B cell (primary cell): ENCODE measurements around the gene KCNJ1. TPM values are rescaled to one million over a fixed set of nuclear protein-coding genes. Genes with fewer than 3 reads are reported as not detected.

Experiments used
- ATAC-seq: fragments of 200-7000 bp; cut with Tn5 transposase; one replicate; pipeline ENCODE4 v1.10.0; 2021; ENCODE audit warnings: low read depth, mild to moderate bottlenecking, moderate number of reproducible peaks, moderate library complexity
- CTCF ChIA-PET: fragments of 350-600 bp; sonication (Branson Sonifier 250); formaldehyde crosslinking; loops from one replicate; lab custom pipeline; 2021; ENCODE audit warnings: antibody characterized with exemption, inconsistent platforms; lab: Charles Lee
- POLR2A ChIA-PET: fragments of 350-600 bp; sonication (Branson Sonifier 250); formaldehyde crosslinking; loops from one replicate; lab custom pipeline; 2021; ENCODE audit warnings: antibody characterized with exemption; lab: Charles Lee
- DNase-seq: peaks from one replicate; pipeline ENCODE4 v3.0.0; 2013
- H2AFZ ChIP-seq: 2 replicates; pipeline ENCODE4 v1.6.1; 2012; ENCODE audit warnings: mild to moderate bottlenecking, low read depth, low read length; ENCODE audit not compliant: insufficient read depth, poor library complexity, severe bottlenecking
- H3K27ac ChIP-seq, 2 donors: 1 replicate in 1 of 2; 2 replicates in 1 of 2; pipeline ENCODE4 v1.5.1; 2012 to 2013; ENCODE audit warnings: low read length in 2 of 2, mild to moderate bottlenecking in 2 of 2, moderate library complexity in 1 of 2
- H3K27me3 ChIP-seq, 4 experiments: fragments of 200-600 bp in 1 of 4; sonication (generic) in 1 of 4; replicated peaks in 1 of 4; 1 replicate in 2 of 4; 2 replicates in 2 of 4; pipeline versions ENCODE4 v1.6.1 to v1.7.0; 2013 to 2016; ENCODE audit warnings: low read length in 3 of 4, mild to moderate bottlenecking in 2 of 4, mixed read lengths in 1 of 4, moderate library complexity in 1 of 4; ENCODE audit not compliant: insufficient read depth in 4 of 4, control insufficient read depth in 3 of 4; ENCODE audit errors: control extremely low read depth in 1 of 4
- H3K36me3 ChIP-seq, 2 experiments: replicated peaks in 1 of 2; 1 replicate in 1 of 2; 2 replicates in 1 of 2; pipeline versions ENCODE4 v1.6.1 to v1.7.1; 2013; ENCODE audit warnings: low read length in 1 of 2; ENCODE audit not compliant: insufficient read depth in 2 of 2, control insufficient read depth in 1 of 2; ENCODE audit errors: control extremely low read depth in 1 of 2, extremely low read depth in 1 of 2
- H3K4me1 ChIP-seq, 2 donors: fragments of 200-600 bp in 1 of 2; sonication (generic) in 1 of 2; 1 replicate in 1 of 2; 2 replicates in 1 of 2; pipeline versions ENCODE4 v1.5.1 to v1.6.1; 2013 to 2017; ENCODE audit warnings: low read length in 2 of 2; ENCODE audit not compliant: control insufficient read depth in 2 of 2, insufficient read depth in 2 of 2
- H3K4me2 ChIP-seq: replicated peaks from 2 replicates; pipeline ENCODE3; 2012; ENCODE audit warnings: mild to moderate bottlenecking, low read depth, low read length; ENCODE audit not compliant: poor library complexity, severe bottlenecking
- H3K4me3 ChIP-seq, 5 experiments: fragments of 200-600 bp in 1 of 5; sonication (generic) in 1 of 5; 1 replicate in 3 of 5; 2 replicates in 2 of 5; pipeline versions ENCODE4 v1.5.1 to v1.7.0; 2011 to 2016; ENCODE audit warnings: low read length in 4 of 5, mild to moderate bottlenecking in 4 of 5, low read depth in 2 of 5, control low read depth in 1 of 5, moderate library complexity in 1 of 5; ENCODE audit not compliant: insufficient read depth in 1 of 5; ENCODE audit errors: control extremely low read depth in 1 of 5, extremely low read depth in 1 of 5
- H3K79me2 ChIP-seq: fragments of 200-600 bp; sonication (generic); one replicate; pipeline ENCODE4 v1.6.0; 2016; ENCODE audit warnings: low read length; ENCODE audit not compliant: control insufficient read depth, insufficient read depth
- H3K9ac ChIP-seq: fragments of 200-600 bp; sonication (generic); 2 replicates; pipeline ENCODE4 v1.6.1; 2017; ENCODE audit warnings: mild to moderate bottlenecking, low read length, moderate library complexity
- H3K9me3 ChIP-seq, 3 donors: one replicate each; pipeline versions ENCODE4 v1.6.1 to v1.7.1; 2013; ENCODE audit warnings: low read length in 2 of 3; ENCODE audit not compliant: control insufficient read depth in 2 of 3, insufficient read depth in 1 of 3; ENCODE audit errors: control extremely low read depth in 1 of 3
- H4K20me1 ChIP-seq: 2 replicates; pipeline ENCODE4 v1.6.0; 2012; ENCODE audit warnings: mild to moderate bottlenecking, low read length; ENCODE audit not compliant: insufficient read depth, control insufficient read depth, poor library complexity, severe bottlenecking
- H3K27ac Mint-ChIP-seq: one replicate; pipeline ENCODE4 v1.8.0; 2021; ENCODE audit warnings: mixed read lengths
- H3K27me3 Mint-ChIP-seq: one replicate; pipeline ENCODE4 v1.8.0; 2021; ENCODE audit warnings: mixed read lengths
- H3K4me1 Mint-ChIP-seq: one replicate; pipeline ENCODE4 v1.8.0; 2021; ENCODE audit warnings: mixed read lengths
- H3K4me3 Mint-ChIP-seq: one replicate; pipeline ENCODE4 v1.8.0; 2021; ENCODE audit warnings: mixed read lengths
- H3K9me3 Mint-ChIP-seq: one replicate; pipeline ENCODE4 v1.8.0; 2022; ENCODE audit warnings: mixed read lengths; ENCODE audit not compliant: insufficient read depth
- EZH2 ChIP-seq: IDR thresholded peaks from 2 replicates; pipeline ENCODE4 v1.6.1; 2012; ENCODE audit warnings: borderline replicate concordance, low read depth, mild to moderate bottlenecking, moderate library complexity, low read length; ENCODE audit not compliant: insufficient read depth, poor library complexity, severe bottlenecking
- WGBS: methylation state at CpG from one replicate; pipeline ENCODE4 v1.1.5; 2013; ENCODE audit warnings: missing lambda C conversion rate; ENCODE audit not compliant: insufficient coverage; 5-methylcytosine and 5-hydroxymethylcytosine counted together
- intact Hi-C: fragments of 100-400 bp; cut with micrococcal nuclease; formaldehyde crosslinking; loops from one replicate; pipeline ENCODE4 v1.10.0; 2022
- polyA plus RNA-seq: library from polyadenylated mRNA; depleted of rRNA; stranded (reverse); fragments of >200 nt; gene quantifications from 2 replicates; pipeline ENCODE4 v1.2.3, GENCODE V29; 2012
- total RNA-seq, 2 donors: library from RNA; stranded (reverse); fragments of 120-200 nt in 1 of 2; gene quantifications; 1 replicate in 1 of 2; 2 replicates in 1 of 2; pipeline versions ENCODE4 v1.2.3 to v1.2.4, GENCODE V29; 2013 to 2022
- TF ChIP-seq, protein P1 (sequence below): fragments of 200-600 bp; IDR thresholded peaks from one replicate; pipeline ENCODE4 v1.8.0; 2022; ENCODE audit warnings: antibody characterized with exemption, mild to moderate bottlenecking

KCNJ1 gene
- total and polyA plus RNA-seq, 2 donors (not counting 1 experiment from before 2014, with no cell fraction given): not detected

DNA sequence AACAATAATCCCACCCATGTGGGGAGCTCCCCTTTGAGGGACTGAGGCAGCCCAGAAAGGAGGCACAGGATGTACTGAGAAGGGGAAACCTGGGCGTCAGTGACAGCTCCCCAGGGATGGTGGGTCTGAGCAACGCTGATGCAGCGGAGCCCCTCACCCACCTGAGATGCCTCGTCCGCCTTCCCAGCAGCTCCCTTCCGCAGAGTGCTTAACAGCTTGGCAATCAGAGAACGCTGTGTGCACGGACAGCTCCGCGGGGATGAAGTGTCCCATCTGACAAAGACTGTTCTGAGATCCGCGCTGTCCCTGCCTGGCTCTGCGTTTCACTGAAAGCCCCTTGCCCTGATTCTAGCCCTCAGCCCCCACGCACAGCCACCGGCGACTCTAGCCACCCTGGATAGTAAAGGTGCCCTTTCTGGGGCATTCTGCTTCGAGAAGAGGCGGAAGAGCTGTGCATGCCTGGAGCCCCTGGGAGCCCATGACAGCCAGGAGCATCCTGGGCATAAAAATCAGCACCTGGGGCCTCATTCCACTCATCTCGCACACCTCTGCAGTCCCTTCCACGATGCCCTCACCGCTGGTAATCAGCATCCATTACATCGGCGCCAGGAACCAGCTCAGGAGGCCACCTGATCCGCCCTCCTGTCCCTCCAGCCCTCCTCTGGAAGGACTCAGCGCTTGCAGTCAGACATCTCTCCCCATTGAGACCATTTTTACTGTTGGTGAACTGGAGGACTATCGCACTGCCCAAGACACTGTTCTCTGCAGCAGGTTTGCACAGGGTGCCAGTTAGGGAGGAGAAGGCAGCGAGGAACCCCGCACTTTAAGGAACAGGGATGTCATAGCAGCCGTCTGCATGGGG, 34.8 kb upstream of the KCNJ1 start:
- Histone ChIP-seq H3K4me3 (no peak overlapping the region), H3K4me1 (peaks cover 21 to 28% of the 10 kb centered on the region in 2 donors), H2AFZ (no peak overlapping the region), H3K36me3 (no peaks in the 10 kb centered on the region), H3K9ac (no peak overlapping the region), H3K27ac (no peak overlapping the region), H3K4me2 (no peak overlapping the region), H3K27me3 (peaks cover 0 to 78% (median 53%) of the 10 kb centered on the region in 4 experiments), H3K79me2 (no peaks in the 10 kb centered on the region), H4K20me1 (no peaks in the 10 kb centered on the region), H3K9me3 (peaks cover 0 to 9% (median 3%) of the 10 kb centered on the region in 3 donors)
- Mint-ChIP-seq H3K27ac (no peak overlapping the region), H3K9me3 (no peaks in the 10 kb centered on the region), H3K27me3 (peaks cover 72% of the 10 kb centered on the region), H3K4me1 (peaks cover 30% of the 10 kb centered on the region), H3K4me3 (no peak overlapping the region)
- TF ChIP-seq EZH2: no peak
- TF ChIP-seq, protein P1, sequence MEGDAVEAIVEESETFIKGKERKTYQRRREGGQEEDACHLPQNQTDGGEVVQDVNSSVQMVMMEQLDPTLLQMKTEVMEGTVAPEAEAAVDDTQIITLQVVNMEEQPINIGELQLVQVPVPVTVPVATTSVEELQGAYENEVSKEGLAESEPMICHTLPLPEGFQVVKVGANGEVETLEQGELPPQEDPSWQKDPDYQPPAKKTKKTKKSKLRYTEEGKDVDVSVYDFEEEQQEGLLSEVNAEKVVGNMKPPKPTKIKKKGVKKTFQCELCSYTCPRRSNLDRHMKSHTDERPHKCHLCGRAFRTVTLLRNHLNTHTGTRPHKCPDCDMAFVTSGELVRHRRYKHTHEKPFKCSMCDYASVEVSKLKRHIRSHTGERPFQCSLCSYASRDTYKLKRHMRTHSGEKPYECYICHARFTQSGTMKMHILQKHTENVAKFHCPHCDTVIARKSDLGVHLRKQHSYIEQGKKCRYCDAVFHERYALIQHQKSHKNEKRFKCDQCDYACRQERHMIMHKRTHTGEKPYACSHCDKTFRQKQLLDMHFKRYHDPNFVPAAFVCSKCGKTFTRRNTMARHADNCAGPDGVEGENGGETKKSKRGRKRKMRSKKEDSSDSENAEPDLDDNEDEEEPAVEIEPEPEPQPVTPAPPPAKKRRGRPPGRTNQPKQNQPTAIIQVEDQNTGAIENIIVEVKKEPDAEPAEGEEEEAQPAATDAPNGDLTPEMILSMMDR: no peak
- ATAC-seq (no peak), DNase-seq (no peak)
- intact Hi-C loops: no loop called here
- ChIA-PET CTCF (interaction anchor here (1.0 to 9.4 kb wide), 4 partner anchors 16 to 745 kb away, joined by 3 to 89 read pairs (median 6); no protein-coding TSS in a partner anchor), POLR2A (no interaction called here)
- WGBS: 88% methylated on average over 28 of the region's 29 CpGs

DNA sequence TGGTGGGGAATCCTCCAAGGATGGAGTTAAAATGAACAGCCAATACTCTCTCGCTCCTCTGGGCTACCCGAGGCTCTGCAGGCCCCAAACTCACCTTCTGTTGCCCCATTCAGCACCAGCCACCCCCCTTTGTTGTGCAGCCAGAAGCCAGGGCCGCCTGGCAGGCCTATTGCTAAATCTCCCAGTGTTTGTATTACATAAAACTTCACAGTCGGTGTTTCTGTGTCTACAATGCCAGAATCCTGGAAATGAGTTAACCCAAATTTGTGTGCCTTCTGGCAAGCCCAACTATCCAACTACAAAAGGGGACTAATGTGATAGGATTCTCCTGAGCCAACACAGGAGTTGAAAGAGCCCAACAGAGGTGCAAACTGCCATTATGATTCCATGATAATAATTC, 33.4 kb upstream of the KCNJ1 start:
- Mint-ChIP-seq H3K4me3 (no peak overlapping the region), H3K4me1 (peaks cover 22% of the 10 kb centered on the region), H3K27me3 (peaks cover 75% of the 10 kb centered on the region), H3K27ac (no peak overlapping the region), H3K9me3 (no peaks in the 10 kb centered on the region)
- intact Hi-C loops: no loop called here
- WGBS: 90% methylated on average over 3 of the region's 4 CpGs
- peaks cover 0 to 2% (median 0%) of the 10 kb centered on the region in 3 donors for H3K9me3 ChIP-seq
- no peak overlapping the region for H3K4me3 ChIP-seq
- no peak for TF ChIP-seq EZH2
- TF ChIP-seq, protein P1: no peak
- POLR2A ChIA-PET: no interaction called here
- H3K4me2 ChIP-seq: no peak overlapping the region
- no peak overlapping the region for H3K27ac ChIP-seq
- H4K20me1 ChIP-seq: no peaks in the 10 kb centered on the region
- no peak overlapping the region for H2AFZ ChIP-seq
- H3K36me3 ChIP-seq: no peaks in the 10 kb centered on the region
- H3K79me2 ChIP-seq: no peaks in the 10 kb centered on the region
- CTCF ChIA-PET: interaction anchor here (1.1 kb wide), 1 partner anchor 16 kb away, joined by 7 read pairs; no protein-coding TSS in a partner anchor
- H3K27me3 ChIP-seq: peaks cover 0 to 77% (median 55%) of the 10 kb centered on the region in 4 experiments
- peaks cover 16 to 19% of the 10 kb centered on the region in 2 donors for H3K4me1 ChIP-seq
- DNase-seq (no peak), ATAC-seq (no peak)
- H3K9ac ChIP-seq: no peak overlapping the region
